Glomerular endothelial cell (primary cell): ENCODE results near the gene FRMD4A. TPM values are rescaled to one million over a fixed set of nuclear protein-coding genes. Genes with fewer than 3 reads are reported as not detected.

Experiments used
- DNase-seq: peaks from one replicate; pipeline ENCODE4 v3.0.0-alpha.2; 2011; ENCODE audit warnings: low read depth, low spot score; ENCODE audit errors: extremely low read depth
- total RNA-seq: library from RNA; depleted of rRNA; stranded (reverse); fragments of >200 nt; gene quantifications from 2 replicates; pipeline ENCODE4 v1.2.3, GENCODE V29; 2015

Gene FRMD4A
- total RNA-seq, 1 donor from 2014 or later, result 162 TPM

DNA sequence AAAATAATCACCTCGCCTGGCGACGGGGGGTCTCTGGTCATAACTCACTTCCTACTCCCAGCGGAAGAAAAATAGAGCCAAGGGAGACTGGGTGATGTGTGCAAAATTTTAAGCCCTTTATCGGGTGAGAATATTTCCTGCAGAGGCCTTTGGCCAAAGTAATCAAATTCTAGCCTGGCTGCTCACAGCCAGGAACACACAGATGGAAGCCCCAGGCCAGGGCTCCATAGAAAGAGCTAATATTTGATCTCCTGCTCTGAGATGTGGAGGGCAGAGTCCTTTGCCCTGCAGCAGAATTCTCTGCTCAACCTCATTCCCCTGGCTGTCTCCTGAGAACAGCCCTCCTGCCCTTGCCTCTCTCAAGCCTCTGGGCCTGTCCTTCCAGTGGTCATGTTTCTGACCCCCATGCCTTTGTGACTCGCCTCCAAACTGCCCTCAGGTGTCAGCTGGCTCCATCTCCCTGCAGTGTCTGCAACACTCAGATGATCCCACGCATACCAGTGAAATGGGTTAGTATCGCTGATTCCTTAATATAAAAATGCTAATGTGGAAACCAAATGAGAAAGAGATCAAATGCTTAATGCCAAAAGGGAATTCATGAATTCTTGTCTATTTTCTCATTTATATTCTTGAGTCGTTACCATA, 34.5 kb downstream of the FRMD4A start:
- DNase-seq, result no peak

DNA sequence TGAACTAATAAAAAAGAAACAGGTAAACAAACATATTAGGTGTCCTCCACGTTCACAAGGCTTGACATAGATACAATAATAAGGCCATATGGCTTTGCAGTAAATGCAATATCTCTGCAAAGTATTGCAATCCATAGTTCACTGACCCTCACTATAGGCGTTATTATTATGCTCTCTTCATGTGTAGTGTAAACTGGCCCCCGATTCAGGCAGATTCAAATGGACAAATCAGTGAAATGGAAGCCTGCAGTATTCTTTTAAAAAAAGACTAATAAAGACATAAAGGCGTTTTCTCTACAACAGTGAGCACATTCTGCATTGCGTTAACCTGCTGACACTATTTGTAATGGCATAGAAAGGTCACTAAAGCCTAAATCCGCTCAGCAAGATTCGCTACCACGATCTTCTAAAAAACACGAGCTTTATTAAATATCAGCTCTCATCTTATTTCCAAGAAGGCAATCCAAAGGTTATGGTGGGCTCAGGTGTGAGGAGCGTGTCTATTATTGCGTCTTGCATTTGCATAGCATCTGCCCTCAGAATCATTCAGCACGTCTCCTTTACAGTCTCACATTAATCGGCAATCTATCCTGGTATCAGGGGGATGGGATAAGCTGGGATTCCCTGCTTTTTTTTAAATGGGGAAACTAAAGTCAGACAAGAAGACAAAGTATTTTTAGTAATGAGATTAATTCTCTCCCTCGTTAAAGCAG, 36.2 kb downstream of the FRMD4A start:
- DNase-seq, result no peak

DNA sequence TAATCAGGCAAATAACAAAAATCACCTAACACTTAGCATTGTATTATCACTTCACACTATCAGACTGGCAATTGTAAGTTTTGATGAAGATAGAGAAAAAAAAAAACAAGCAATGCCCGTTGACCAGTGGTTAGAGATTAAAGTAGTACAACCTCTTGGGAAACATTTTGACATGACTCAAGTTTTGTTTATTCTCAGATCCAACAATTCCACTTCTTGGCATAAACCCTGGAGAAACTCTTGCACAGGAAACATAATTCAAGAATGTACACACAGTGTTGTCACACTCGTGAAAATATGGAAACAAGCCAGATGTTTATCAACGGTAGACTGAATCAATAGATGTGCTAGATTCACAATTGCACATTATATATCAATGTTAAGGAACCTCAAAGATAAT, 37.2 kb downstream of the FRMD4A start:
- no peak for DNase-seq

DNA sequence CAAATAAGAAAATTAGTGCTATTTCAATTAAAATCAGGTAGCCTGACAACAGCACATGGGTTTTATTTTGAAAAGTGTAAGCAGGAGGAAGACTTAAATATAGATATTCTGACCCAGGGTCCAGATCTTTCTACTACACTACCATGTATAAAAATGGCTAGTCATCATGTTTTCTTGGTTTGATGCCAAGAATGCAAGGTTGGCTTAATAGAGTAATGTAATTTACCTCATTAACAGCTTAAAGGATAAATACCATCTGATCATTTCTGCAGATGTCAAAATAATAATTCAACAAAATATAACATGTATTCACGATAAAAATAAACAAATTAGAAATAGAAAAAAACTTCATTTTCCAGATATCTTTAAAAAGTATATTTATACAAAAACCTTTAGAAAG, 39.4 kb downstream of the FRMD4A start:
- no peak for DNase-seq

DNA sequence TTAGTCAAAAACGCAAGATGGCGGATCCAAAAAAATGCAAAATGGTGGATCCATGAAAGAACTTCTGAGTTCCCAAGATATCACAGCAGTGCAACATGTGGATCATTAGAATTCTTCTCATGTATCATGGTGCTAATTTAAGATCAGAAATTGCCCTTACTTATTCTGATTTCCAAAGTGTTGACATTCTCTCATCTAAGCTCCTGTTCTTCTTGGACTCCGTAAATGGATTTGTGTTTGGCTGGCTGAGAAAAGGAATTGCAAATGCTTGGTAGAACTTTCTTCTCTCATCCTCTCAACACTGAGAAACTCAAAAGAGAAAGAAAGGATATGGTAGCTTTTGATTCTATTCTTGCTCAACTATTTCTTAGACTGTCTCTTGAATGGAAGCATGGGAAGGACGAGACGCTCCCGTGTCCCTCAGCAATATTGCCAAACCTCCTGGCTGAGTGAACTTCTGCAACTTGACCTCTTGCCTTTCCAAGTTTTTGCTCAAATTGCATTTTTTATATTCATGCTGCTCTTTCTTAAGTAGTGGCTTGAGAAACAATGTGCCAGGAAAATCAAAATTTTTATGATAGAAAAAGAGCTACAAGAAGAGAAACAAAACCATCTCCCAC, 44.7 kb downstream of the FRMD4A start:
- DNase-seq, result no peak

DNA sequence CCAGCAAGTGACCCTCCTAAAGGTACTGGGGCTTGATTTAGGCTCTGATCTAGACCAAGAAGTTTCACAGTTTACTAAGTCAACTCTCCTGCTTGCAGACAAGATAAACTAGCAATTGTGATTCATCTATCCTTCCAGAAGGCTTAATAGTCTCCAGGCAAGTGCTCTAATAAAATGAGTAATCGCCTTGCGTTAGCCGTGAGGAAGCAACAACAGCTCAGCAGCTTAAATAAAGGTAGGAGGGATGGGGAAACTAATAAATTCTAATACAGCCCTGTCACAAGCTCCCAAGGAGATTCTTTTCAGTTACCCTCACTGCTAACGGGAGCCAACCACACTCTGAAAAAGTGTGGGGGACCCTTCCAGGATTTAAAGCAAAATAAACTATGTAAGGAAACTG, 48.4 kb downstream of the FRMD4A start:
- DNase-seq, result no peak

DNA sequence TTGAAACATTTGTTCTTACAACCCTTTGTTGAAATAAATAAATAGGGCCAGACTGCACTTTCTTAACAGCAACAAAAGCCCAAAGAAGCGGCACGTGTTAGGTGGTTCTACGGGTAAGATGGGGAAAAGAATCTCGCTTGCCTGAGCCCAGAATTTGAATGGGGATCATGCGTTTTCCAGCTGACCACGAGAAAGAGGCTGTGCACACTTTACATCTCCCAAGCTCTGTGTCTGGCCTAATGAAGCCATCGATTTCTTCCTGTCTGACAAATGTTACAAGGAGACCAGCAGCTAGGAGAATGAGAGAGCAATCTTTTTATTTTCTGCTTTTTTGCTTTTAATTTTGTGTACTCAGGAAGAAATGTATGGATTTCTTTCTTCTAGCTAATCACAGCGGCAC, 52.2 kb downstream of the FRMD4A start:
- no peak for DNase-seq

DNA sequence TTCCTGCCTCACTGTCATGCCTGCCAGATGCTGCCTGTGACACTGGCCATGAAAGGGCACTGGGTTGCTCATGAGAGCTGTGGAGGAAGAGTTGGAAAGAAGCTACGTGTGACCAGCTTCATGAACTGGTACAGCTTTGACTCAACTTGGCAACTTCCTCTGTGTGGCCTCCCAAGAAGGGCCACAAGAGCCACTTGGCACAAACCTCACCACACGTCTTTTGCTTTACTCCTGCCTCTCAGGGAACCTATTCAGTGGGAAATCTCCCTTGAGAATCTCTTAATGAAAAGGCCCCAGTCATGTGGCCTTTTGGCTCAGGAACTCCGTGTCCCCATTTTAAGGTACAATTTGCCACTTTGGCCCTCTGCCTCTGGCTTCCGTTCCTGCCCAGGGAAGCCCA, 54.5 kb downstream of the FRMD4A start:
- DNase-seq, result no peak

DNA sequence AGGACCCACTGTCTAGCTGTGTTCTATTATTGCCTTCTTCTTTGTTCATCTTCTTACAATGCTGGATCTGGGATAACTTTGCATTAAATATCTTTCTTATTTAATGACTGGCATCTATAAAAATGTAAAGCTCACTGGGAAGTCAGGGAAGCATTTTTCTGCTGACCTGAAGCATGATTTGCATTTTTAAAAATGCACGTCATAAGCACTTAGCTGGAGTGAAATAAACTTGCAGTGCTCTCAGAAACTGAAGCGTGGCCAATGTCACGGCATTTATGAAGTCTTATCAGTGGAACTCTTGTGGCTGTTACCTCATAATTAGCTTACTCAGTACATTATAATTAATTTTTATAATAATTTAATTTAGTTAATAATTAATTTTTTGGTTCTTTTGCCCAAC, 59.1 kb downstream of the FRMD4A start:
- no peak for DNase-seq

DNA sequence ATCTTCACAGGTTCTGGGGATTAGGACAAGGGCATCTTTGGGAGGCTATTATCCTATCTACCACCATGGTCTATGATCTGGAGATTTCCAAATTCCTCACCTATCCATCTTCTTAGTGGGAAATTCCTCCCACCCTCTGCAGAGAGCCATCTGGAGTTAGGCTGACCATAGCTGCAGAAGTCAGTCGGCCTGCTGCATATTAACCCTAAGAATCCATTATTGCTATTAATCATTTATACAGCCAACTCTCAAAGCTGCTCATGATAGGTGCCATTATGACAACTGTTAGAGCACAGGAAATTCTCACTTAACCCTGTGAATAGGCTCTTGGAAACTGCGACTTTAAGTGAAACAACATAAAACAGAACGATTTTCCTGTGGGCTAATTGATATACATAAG, 60.4 kb downstream of the FRMD4A start:
- DNase-seq, result no peak

DNA sequence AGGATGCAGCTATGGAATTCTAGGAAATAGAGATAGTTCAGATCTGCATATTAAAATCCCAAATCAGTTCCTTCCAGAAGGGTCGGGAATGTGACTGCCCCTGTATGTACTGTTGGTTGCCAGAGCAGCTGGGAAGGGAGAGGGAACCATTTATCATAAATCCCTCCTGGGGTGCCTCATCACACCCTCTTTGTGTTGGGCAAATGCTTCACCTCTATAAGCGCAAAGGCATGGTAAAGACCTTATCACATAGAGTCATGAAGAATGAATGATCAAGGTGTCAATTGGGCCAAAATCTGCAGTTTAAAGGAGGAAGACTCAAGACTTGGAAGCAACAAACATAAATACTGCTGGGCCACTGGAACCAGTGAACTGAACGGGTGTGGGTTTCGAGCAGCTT, 65.0 kb downstream of the FRMD4A start:
- no peak for DNase-seq

DNA sequence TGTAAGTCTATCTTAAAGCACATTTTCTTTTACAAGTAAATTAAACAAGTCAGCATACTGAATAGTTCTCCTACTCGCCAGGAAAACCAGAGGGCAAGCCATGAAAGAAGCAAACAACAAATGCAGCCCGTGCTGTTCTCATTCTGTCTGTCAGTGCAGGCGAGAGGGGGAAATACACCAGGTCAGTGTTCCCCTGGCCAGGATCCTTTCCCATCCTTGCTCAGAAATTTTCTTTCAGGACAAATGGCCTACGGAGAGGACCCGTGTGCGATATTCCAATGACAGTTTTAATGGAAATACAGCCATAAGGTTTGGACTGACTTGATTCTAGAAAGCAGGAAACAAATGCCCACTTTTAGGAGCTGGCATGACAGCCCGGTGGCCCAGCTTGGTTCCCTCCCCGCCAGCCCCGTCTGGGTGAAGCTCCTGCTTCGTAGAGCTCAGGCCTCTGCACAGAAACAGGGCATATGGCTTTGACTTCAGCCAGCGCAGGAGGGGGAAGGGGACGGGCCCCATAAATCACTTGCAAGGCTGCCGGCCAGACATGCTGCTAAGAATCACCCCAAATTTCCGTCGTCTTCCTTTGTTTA, 67.8 kb downstream of the FRMD4A start:
- DNase-seq, result no peak

DNA sequence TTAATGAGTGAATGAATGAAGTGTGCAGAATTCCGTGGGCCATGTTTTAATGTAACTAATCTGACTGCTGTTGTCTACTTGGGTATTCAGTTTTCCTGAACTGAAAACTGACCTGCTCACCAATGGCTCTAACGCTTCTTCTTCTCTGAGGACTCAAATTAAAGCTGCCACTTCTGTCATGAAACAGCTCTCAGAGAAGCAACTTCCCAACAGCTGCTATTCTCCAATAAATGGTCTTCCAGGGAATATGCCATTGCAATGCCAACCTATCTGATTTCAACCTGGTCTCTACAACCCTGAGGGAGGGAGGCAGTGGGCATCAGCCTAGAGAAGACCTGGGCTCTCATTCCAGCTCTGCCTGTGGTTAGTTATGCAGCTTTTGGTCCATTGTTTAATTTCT, 69.4 kb downstream of the FRMD4A start:
- DNase-seq, result no peak

DNA sequence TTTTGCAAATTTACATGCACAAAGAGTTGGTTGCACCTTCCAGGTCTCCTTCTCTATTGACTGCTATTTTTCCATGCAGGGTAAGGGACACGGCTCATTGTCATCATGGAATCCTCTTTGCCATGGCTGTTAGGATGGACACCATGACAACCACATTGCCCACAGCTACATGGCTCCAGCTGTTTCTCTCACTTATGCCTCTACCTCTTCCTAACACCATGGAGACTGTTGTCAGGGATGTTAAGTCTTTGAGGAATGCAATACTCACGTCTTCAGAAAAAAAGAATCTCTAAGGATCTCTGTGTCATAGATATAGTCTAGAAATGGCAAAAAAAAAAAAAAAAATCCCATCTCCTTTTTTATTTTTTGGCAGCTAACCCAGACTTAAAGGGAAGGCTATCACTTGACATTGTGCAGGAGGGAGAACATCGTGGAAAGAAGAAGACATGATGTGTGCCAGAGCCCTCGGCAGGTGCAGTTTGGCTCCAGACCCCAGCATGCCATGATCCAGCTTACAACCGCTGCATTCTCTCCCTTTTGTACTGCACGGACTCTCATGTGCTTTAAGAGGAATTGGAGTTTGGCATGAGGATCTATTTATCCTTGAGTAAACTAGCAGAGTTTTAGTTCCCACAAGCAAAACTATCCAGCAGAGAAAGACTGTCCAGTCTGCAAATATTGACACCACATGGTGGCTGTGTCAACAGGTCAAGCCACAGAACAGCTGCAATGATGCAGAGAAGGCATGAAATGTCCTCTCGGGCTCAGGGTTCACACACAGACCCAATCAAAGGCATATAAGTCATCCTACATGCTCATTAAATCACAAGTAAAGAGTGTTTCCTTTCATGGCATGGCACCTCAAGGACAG, 70.8 kb downstream of the FRMD4A start:
- DNase-seq, result no peak

DNA sequence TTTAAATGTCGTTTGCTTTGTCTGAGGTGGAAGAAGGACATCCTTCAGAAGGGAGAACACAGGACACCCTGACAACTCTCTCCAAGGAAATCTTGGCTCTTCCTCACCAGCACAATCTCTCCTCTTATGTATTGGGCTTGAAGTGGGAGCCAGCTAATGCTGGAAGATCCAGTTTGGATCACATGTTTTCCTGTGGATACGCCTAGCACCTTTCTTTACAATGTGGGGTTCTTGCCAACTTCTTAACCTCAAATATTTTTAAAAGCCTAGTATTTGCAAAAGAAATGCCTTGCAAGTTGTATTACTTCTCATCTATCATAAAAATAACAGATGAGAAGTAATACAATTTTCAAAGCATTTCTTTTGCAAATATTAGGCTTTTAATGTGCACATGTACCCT, 76.4 kb downstream of the FRMD4A start:
- no peak for DNase-seq

DNA sequence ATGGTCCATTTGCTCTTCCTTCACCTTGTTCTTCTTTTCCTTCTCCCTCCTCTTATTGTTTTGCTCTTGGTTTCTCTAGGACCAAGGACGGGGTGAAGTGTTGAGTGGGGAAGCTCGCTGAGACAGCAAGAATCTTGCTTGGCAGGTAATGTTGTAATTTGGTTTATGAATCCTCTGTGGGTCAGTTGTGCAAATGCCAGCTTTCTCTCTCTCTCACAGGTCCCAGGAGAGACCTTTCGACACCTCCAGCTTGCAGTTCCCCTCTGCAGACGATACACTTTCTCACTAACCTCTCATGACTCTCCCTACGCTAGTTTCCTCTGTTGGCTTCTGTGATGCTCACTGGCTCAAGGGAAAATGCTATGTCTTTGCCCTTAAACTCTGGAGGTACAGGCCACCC, 77.0 kb downstream of the FRMD4A start:
- no peak for DNase-seq

DNA sequence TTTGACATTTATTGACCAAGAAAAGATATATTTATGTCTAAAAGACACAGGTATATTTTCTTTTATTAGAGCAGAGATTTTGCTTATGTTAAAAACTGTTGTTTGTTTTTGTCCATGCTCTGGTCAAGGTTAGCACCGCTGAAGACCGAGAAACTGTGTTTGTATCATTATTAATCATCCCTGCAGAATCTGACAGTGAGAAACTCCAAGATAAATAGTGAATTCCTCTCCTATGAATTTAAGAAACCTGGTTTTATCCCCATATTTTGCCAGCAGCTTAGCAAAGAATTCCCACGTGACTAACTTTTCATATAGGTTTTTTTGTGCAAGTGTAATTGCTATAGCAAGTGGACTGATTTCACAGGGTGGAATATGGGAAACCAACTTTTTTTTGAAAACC, 77.6 kb downstream of the FRMD4A start:
- DNase-seq, result no peak

DNA sequence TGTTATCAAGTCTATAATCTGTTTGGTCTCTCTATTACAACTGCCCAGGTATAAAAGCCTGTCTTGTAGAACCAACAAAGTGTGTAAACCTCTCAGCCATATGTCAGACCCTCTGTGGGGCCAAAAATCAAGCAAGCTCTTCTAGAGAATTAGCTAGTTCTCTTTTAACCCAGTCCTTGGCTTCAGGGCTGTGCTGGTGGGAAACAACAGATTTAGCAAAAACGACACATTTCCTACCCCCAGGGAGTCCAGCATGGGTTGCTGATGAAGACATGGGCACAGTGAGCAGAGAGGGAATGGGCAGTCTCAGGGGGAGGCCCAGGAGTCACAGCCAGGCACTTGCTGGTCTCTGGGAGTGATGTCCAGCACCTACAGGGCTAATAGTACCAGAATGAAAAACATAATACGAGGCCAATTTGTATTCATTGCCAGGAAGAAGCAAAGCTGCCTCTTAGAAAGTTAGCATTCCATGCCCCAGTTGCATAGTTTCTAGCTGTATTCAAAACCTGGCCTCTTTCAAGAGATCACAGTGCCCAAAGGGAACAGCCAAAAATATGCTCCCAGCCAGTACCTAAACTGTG, 80.1 kb downstream of the FRMD4A start:
- DNase-seq, result no peak

DNA sequence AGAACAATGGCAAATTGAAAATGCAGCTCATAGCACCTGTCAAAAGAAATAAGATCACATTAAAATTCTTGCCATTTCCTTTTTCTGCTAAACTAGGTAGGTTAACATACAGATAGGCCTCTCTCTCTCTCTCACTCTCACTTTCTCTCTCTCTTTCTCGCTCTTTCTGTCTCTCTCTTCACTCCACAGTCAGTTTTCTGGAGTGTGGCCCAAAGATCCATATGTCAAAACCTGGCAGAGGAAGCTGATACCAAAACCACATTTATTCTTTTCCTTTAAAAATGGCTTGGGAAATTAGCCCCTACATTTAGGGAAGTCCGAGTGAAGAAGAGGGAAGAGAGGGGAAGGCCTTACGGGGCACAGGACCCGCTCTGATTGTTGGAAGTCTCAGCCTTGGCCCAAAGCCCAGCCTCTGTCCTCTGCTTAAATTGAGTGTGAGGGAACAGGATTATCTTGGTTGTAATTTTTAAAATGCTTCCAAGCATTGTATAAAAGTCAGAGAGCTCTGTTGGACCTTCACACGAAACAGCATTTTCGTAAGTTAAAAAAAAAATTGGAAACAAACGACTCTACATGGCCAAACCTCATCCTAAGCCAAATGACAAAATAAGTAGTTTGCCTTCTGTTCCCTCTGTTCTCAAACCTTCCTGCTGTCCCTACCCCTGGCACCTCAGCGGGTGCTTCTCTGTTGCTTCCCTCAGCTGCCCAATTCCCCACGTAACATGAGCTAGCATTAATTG, 83.2 kb downstream of the FRMD4A start:
- DNase-seq, result no peak

DNA sequence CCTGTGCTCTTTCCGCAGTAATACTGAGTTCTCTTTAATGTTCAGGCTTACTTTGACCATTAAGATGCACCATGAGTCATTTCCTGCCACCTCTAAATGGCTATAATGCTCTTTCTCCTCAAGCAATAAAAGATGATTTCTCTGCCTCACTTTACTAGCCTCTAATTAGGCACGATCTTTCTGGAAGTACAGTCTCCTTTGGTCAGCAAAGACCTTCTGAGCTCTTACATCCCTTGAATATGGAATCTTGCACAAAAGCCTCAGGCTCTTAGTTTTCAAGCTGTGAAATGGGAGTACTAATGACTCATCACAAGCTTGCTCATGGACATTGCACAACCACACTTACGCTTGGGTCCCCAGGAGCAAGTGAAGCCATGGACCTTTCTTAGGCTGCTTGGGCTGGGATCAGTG, 85.9 kb downstream of the FRMD4A start:
- DNase-seq, result no peak
